Measurements from ENCODE around the gene DIS3L2. TPM values are rescaled to one million over a fixed set of nuclear protein-coding genes. Genes with fewer than 3 reads are reported as not detected.
"Not testable (repeated sequence)": the region's sequence is repeated elsewhere in the genome, so short reads cannot be mapped to it uniquely, and the experiment has no call there.

Gene DIS3L2
- total RNA-seq, 1 experiment from 2014 or later: 28.5 TPM

GRCh38 chr2:232325324-232326273 is 364.1 kb downstream of the DIS3L2 start:
- no peak overlapping the region for H3K4me3 Mint-ChIP-seq
- H3K4me1 Mint-ChIP-seq: peaks cover 3% of the 10 kb centered on the region; the same call in 1 of the 2 replicates
- ATAC-seq (peak; percentile 66), DNase-seq (ENCODE audit: low spot score) (peak; percentile 80)
- no peak for TF ChIP-seq RELA (CRISPR knock-in tag; IDR thresholded peaks at IDR 0.05; ENCODE audit: borderline replicate concordance)
- no peak for TF ChIP-seq ELF4 (CRISPR knock-in tag; IDR thresholded peaks at IDR 0.05; ENCODE audit: low read depth)
- no peak for TF ChIP-seq HMGXB4 (CRISPR knock-in tag; IDR thresholded peaks at IDR 0.05)
- peak; percentile 88 for TF ChIP-seq CTCF (IDR thresholded peaks at IDR 0.05)
- no peaks in the 10 kb centered on the region for H3K9me3 Mint-ChIP-seq
- no peaks in the 10 kb centered on the region for H3K36me3 Mint-ChIP-seq
- H3K27ac Mint-ChIP-seq: no peak overlapping the region
- CTCF ChIA-PET: interaction anchor here (0.5 to 2.8 kb wide), 30 partner anchors 10 to 424 kb away, joined by 3 to 38 read pairs (median 4); partner anchors contain the start of gene NPPC
- H3K27me3 Mint-ChIP-seq (ENCODE audit: low read depth): no peaks in the 10 kb centered on the region
- POLR2A ChIA-PET: no interaction called here

GRCh38 chr2:232326274-232327104 is 365.0 kb downstream of the DIS3L2 start:
- H3K27ac Mint-ChIP-seq; ATAC-seq; POLR2A ChIA-PET; H3K27me3 Mint-ChIP-seq (ENCODE audit: low read depth); H3K36me3 Mint-ChIP-seq; H3K9me3 Mint-ChIP-seq; DNase-seq (ENCODE audit: low spot score); H3K4me3 Mint-ChIP-seq; H3K4me1 Mint-ChIP-seq: not testable (repeated sequence)
- CTCF ChIA-PET: interaction anchor here (0.5 to 2.8 kb wide), 36 partner anchors 9 to 425 kb away, joined by 3 to 38 read pairs (median 4); partner anchors contain the start of gene NPPC
- peak; percentile 50 for TF ChIP-seq CTCF (IDR thresholded peaks at IDR 0.05)

- Mint-ChIP-seq H3K27me3 (ENCODE audit: low read depth) (no peaks in the 10 kb centered on the region), H3K27ac (peak overlapping the region; percentile 68; the same call in 1 of the 2 replicates), H3K36me3 (no peaks in the 10 kb centered on the region), H3K9me3 (no peaks in the 10 kb centered on the region), H3K4me1 (peaks cover 3% of the 10 kb centered on the region; the same call in 1 of the 2 replicates), H3K4me3 (no peak overlapping the region)
- ChIA-PET POLR2A (no interaction called here), CTCF (interaction anchor here (0.5 to 2.8 kb wide), 38 partner anchors 9 to 426 kb away, joined by 3 to 38 read pairs (median 4); partner anchors contain the start of gene NPPC)
- peak; percentile 91 for TF ChIP-seq CTCF (IDR thresholded peaks at IDR 0.05)
- TF ChIP-seq OVOL2 (CRISPR knock-in tag; IDR thresholded peaks at IDR 0.05; ENCODE audit: borderline replicate concordance): no peak
- DNase-seq (ENCODE audit: low spot score): peak; percentile 96
- ATAC-seq: peak; percentile 71
These were observed 365.9 kb downstream of the DIS3L2 start for GRCh38 chr2:232327105-232328031.

Measured in WTC11 (cell line).